ENCODE results near the gene GPC4.
"Not testable (repeated sequence)": the region's sequence is repeated elsewhere in the genome, so short reads cannot be mapped to it uniquely, and the experiment has no call there.

GPC4 gene

GRCh38 chrX:133302775-133303445, 112.4 kb downstream of the GPC4 start:
- DNase-seq: no peak

- DNase-seq: no peak
Measured at GRCh38 chrX:133300591-133300990, 114.7 kb downstream of the GPC4 start.

GRCh38 chrX:133297284-133297683, 118.0 kb downstream of the GPC4 start:
- no peak for DNase-seq

GRCh38 chrX:133294126-133294525, 121.2 kb downstream of the GPC4 start:
- DNase-seq: no peak

- no peak for DNase-seq
Measured at GRCh38 chrX:133290076-133290475, 125.2 kb downstream of the GPC4 start.

GRCh38 chrX:133287860-133288259, 127.4 kb downstream of the GPC4 start:
- DNase-seq: no peak

GRCh38 chrX:133285341-133285740, 129.9 kb downstream of the GPC4 start:
- no peak for DNase-seq

GRCh38 chrX:133279112-133279730, 136.1 kb downstream of the GPC4 start:
- DNase-seq: not testable (repeated sequence)

GRCh38 chrX:133273180-133273579, 142.1 kb downstream of the GPC4 start:
- DNase-seq: no peak

- no peak for DNase-seq
Measured at GRCh38 chrX:133269168-133269567, 146.1 kb downstream of the GPC4 start.

- no peak for DNase-seq
Measured at GRCh38 chrX:133267621-133268020, 147.7 kb downstream of the GPC4 start.

- no peak for DNase-seq
Measured at GRCh38 chrX:133265331-133265730, 150.0 kb downstream of the GPC4 start.

- DNase-seq: no peak
Measured at GRCh38 chrX:133258481-133258880, 156.8 kb downstream of the GPC4 start.

GRCh38 chrX:133254666-133255065, 160.6 kb downstream of the GPC4 start:
- DNase-seq: no peak

GRCh38 chrX:133251204-133251603, 164.1 kb downstream of the GPC4 start:
- no peak for DNase-seq

- DNase-seq: no peak
Measured at GRCh38 chrX:133250184-133251100, 164.8 kb downstream of the GPC4 start.

All from NCI-H510A treated with DMSO at 0.1 percent for 48 hours (cell line).